H1 (cell line): Measurements from ENCODE around the gene TSPOAP1. TPM values are rescaled to one million over a fixed set of nuclear protein-coding genes. Genes with fewer than 3 reads are reported as not detected.

Source experiments
- HDAC2 ChIP-seq, 2 experiments: fragments of 300-600 bp in 1 of 2; sonication (generic) in 1 of 2; IDR thresholded peaks; 2 replicates each; pipeline ENCODE4 v1.6.1; 2011 to 2012; ENCODE audit warnings: low read depth in 2 of 2, low read length in 2 of 2, mild to moderate bottlenecking in 2 of 2, moderate library complexity in 2 of 2, borderline replicate concordance in 1 of 2, inconsistent platforms in 1 of 2
- MAFK ChIP-seq: IDR thresholded peaks from 2 replicates; pipeline ENCODE4 v1.6.1; 2012; ENCODE audit warnings: low read depth, mild to moderate bottlenecking, improper control_type of control experiment, low read length
- POLR2AphosphoS5 ChIP-seq: IDR thresholded peaks from 2 replicates; pipeline ENCODE4 v1.6.1; 2011; ENCODE audit warnings: low read depth, low read length
- TEAD4 ChIP-seq: IDR thresholded peaks from 2 replicates; pipeline ENCODE4 v1.6.1; 2012; ENCODE audit warnings: low read depth, low read length, inconsistent platforms, mixed read lengths
- polyA plus RNA-seq, 7 experiments: library from polyadenylated mRNA; depleted of rRNA in 3 of 7; stranded (reverse) in 5 of 7; unstranded in 2 of 7; fragments of >200 nt in 5 of 7; fragments of 200-250 nt in 2 of 7; gene quantifications; 1 replicate in 5 of 7; 2 replicates in 1 of 7; 4 replicates in 1 of 7; pipeline versions ENCODE4 v1.2.1 to v1.2.3, GENCODE V29; 2011 to 2013; ENCODE audit warnings: missing spikeins in 2 of 7, mixed read lengths in 2 of 7
- total RNA-seq: library from RNA; stranded (reverse); fragmentation: NEBNext Ultra II Directional; extraction: Animal tissue kit (Norgen Biotek cat#: 25700); gene quantifications from 2 replicates; pipeline ENCODE4 v1.2.1, GENCODE V29; 2021
- TF ChIP-seq, protein P1 (sequence below): IDR thresholded peaks from 2 replicates; pipeline ENCODE4 v1.6.1; 2011; ENCODE audit warnings: low read length, improper control_type of control experiment

Gene TSPOAP1
- total and polyA plus RNA-seq, 2 of the 8 experiments (the other 6 are each of a cell fraction or from before 2014, with no cell fraction given) = 7.6 to 9.2 TPM

DNA sequence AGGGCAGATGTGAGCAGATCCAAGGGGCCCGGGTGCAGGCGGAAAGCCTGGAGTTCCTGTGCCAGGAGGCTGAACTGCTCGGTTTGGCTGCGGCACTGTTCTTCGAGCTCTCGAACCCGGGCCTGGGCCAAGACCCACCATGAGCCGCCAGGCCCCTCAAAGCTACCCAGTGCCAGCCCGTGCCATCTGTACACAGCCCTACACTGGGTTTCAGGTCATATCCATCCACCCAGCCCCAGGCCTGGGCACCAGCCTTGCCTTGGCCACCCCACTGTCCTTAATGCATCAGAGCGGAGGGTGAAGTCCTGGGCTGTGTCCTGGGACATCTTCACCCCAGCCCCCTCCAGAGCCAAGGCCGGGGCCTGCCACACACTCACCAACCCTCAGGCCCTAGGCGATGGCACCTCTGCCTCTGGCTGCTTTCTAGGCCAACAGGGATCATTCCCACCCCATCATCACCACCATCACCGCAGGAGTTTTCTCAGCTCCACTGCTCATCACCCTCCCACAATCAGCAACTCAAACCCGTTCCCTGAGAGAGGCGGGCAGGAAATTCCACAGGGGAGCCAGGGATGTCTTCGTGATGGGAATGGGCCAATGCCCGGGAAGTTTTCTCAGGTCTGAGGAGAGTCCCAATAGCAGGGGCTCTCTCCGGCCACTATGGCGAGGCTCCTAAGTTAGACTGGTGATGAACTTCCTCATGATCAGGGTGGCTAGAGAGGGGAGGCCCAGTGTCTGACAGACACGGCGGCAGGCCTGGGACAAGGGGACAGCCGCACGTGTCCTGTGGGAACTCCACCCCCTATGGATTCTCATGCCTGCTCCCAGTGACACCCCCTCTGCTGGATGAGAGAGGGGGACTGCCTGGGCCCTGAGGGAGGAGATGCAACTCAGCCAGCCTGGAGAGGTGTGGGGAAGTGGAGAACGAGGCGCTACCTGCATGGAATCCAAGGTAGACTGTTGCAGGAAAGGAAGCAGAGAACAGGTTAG is 9.1 kb downstream of the TSPOAP1 start (continued):
- TF ChIP-seq, protein P1, sequence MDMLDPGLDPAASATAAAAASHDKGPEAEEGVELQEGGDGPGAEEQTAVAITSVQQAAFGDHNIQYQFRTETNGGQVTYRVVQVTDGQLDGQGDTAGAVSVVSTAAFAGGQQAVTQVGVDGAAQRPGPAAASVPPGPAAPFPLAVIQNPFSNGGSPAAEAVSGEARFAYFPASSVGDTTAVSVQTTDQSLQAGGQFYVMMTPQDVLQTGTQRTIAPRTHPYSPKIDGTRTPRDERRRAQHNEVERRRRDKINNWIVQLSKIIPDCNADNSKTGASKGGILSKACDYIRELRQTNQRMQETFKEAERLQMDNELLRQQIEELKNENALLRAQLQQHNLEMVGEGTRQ = no peak
- TF ChIP-seq HDAC2 (IDR thresholded peaks at IDR 0.05; ENCODE audit: borderline replicate concordance in 1 of 2, low read depth in 2 of 2, low read length in 2 of 2) = no peak
- no peak for TF ChIP-seq POLR2AphosphoS5
- no peak for TF ChIP-seq TEAD4
- no peak for TF ChIP-seq MAFK
- TF ChIP-seq, all 59 proteins: peak for 0
